EL (cell line): ENCODE data around the gene TNIP2.

Source experiments
- DNase-seq: peaks from one replicate; pipeline ENCODE4 v3.0.0-alpha.2; 2016

The TNIP2 gene

GRCh38 chr4:2714061-2714770, 41.9 kb downstream of the TNIP2 start:
- DNase-seq, result peak; percentile 21

GRCh38 chr4:2713337-2713736, 42.8 kb downstream of the TNIP2 start:
- DNase-seq, result no peak

- no peak for DNase-seq
Measured at GRCh38 chr4:2712261-2712842, 43.8 kb downstream of the TNIP2 start.

GRCh38 chr4:2702770-2703169, 53.4 kb downstream of the TNIP2 start:
- no peak for DNase-seq

GRCh38 chr4:2702361-2702760, 53.8 kb downstream of the TNIP2 start:
- DNase-seq, result no peak

- no peak for DNase-seq
Measured at GRCh38 chr4:2700031-2700430, 56.1 kb downstream of the TNIP2 start.

GRCh38 chr4:2699534-2699933, 56.6 kb downstream of the TNIP2 start:
- no peak for DNase-seq

- DNase-seq, result no peak
Measured at GRCh38 chr4:2698951-2699505, 57.1 kb downstream of the TNIP2 start.

- DNase-seq, result no peak
Measured at GRCh38 chr4:2698504-2698903, 57.6 kb downstream of the TNIP2 start.

GRCh38 chr4:2697995-2698414, 58.1 kb downstream of the TNIP2 start:
- DNase-seq, result no peak

- DNase-seq, result no peak
Measured at GRCh38 chr4:2696423-2696822, 59.7 kb downstream of the TNIP2 start.

- no peak for DNase-seq
Measured at GRCh38 chr4:2695346-2696060, 60.6 kb downstream of the TNIP2 start.

GRCh38 chr4:2694691-2695090, 61.4 kb downstream of the TNIP2 start:
- peak; percentile 22 for DNase-seq

GRCh38 chr4:2691952-2692435, 64.1 kb downstream of the TNIP2 start:
- no peak for DNase-seq
